Calu3 (cell line): Measurements from ENCODE around the gene MAP3K13. TPM values are rescaled to one million over a fixed set of nuclear protein-coding genes. Genes with fewer than 3 reads are reported as not detected.
A peak's percentile ranks its signal among the peaks of the same experiment; 100 is the strongest.
"Not testable (repeated sequence)": the region's sequence is repeated elsewhere in the genome, so short reads cannot be mapped to it uniquely, and the experiment has no call there.

ENCODE experiments used
- BruUV-seq: library from RNA; stranded (reverse); fragments of 400-500 nt; replicated peaks from 2 replicates; lab custom pipeline; 2021; lab: Mats Ljungman, UMichigan
- CTCF ChIA-PET: fragments of 300-600 bp; sonication (Branson Sonifier 250); formaldehyde crosslinking; loops from one replicate; lab custom pipeline; 2022; ENCODE audit warnings: antibody characterized with exemption; lab: Charles Lee
- DNase-seq: peaks from one replicate; pipeline ENCODE4 v3.0.0; 2022
- H3K27ac Mint-ChIP-seq: one replicate; pipeline ENCODE4 v1.8.0; 2022; ENCODE audit warnings: mixed read lengths; ENCODE audit not compliant: unreplicated experiment
- H3K27me3 Mint-ChIP-seq: one replicate; pipeline ENCODE4 v1.8.0; 2022; ENCODE audit warnings: mixed read lengths; ENCODE audit not compliant: unreplicated experiment
- H3K36me3 Mint-ChIP-seq: one replicate; pipeline ENCODE4 v1.8.0; 2022; ENCODE audit warnings: mild to moderate bottlenecking, moderate library complexity, mixed read lengths; ENCODE audit not compliant: insufficient read depth, unreplicated experiment
- H3K4me1 Mint-ChIP-seq: one replicate; pipeline ENCODE4 v1.8.0; 2022; ENCODE audit warnings: mild to moderate bottlenecking, low read depth, mixed read lengths; ENCODE audit not compliant: unreplicated experiment
- H3K4me3 Mint-ChIP-seq: one replicate; pipeline ENCODE4 v1.8.0; 2022; ENCODE audit warnings: mild to moderate bottlenecking, low read depth, moderate library complexity, mixed read lengths; ENCODE audit not compliant: unreplicated experiment
- H3K9me3 Mint-ChIP-seq: one replicate; pipeline ENCODE4 v1.8.0; 2022; ENCODE audit warnings: low read depth, mixed read lengths; ENCODE audit not compliant: unreplicated experiment
- CTCF ChIP-seq: fragments of 200-600 bp; IDR thresholded peaks from one replicate; pipeline ENCODE4 v1.8.0; 2022; ENCODE audit warnings: antibody characterized with exemption; ENCODE audit not compliant: unreplicated experiment
- intact Hi-C: fragments of 100-400 bp; cut with micrococcal nuclease; formaldehyde crosslinking; loops from one replicate; pipeline ENCODE4 v1.10.0; 2022; ENCODE audit not compliant: unreplicated experiment
- total RNA-seq: library from RNA; stranded (reverse); gene quantifications from 2 replicates; pipeline ENCODE4 v1.2.3, GENCODE V29; 2022

Gene MAP3K13
- total RNA-seq, 1 experiment from 2014 or later: 102 TPM

- H3K4me1 Mint-ChIP-seq: peaks cover 49% of the 10 kb centered on the region
- BruUV-seq: no TSS peak
- peak overlapping the region; percentile 55 for H3K27ac Mint-ChIP-seq
- peak overlapping the region; percentile 42 for H3K4me3 Mint-ChIP-seq
- H3K36me3 Mint-ChIP-seq: peaks cover 13% of the 10 kb centered on the region
- TF ChIP-seq CTCF: no peak
- no peak for DNase-seq
- intact Hi-C loops: no loop called here
- peaks cover 3% of the 10 kb centered on the region for H3K9me3 Mint-ChIP-seq
- no peaks in the 10 kb centered on the region for H3K27me3 Mint-ChIP-seq
- CTCF ChIA-PET: interaction anchor here (0.8 kb wide), 1 partner anchor 54 kb away, joined by 3 read pairs; no protein-coding TSS in a partner anchor
Observed at GRCh38 chr3:185363662-185364203, 797 bp downstream of the MAP3K13 start.

- Mint-ChIP-seq H3K27me3 (no peaks in the 10 kb centered on the region), H3K4me3 (peak overlapping the region; percentile 0), H3K36me3 (peaks cover 13% of the 10 kb centered on the region), H3K4me1 (peaks cover 43% of the 10 kb centered on the region), H3K27ac (peak overlapping the region; percentile 5), H3K9me3 (no peaks in the 10 kb centered on the region)
- CTCF ChIA-PET: interaction anchor here (0.6 to 0.8 kb wide), 3 partner anchors 15 to 210 kb away, joined by 3 to 5 read pairs (median 4); no protein-coding TSS in a partner anchor
- peak; percentile 79 for DNase-seq
- no peak for TF ChIP-seq CTCF
- no TSS peak for BruUV-seq
- intact Hi-C loops: no loop called here
Observed at GRCh38 chr3:185365291-185366073, 2.5 kb downstream of the MAP3K13 start.

GRCh38 chr3:185366074-185366335, 3.1 kb downstream of the MAP3K13 start:
- no peak for DNase-seq
- peak overlapping the region; percentile 0 for H3K4me3 Mint-ChIP-seq
- BruUV-seq: no TSS peak
- H3K27ac Mint-ChIP-seq: peak overlapping the region; percentile 5
- peaks cover 13% of the 10 kb centered on the region for H3K36me3 Mint-ChIP-seq
- no peaks in the 10 kb centered on the region for H3K27me3 Mint-ChIP-seq
- intact Hi-C loops: no loop called here
- CTCF ChIA-PET: no interaction called here
- TF ChIP-seq CTCF: no peak
- peaks cover 43% of the 10 kb centered on the region for H3K4me1 Mint-ChIP-seq
- H3K9me3 Mint-ChIP-seq: no peaks in the 10 kb centered on the region

GRCh38 chr3:185366913-185367312, 4.0 kb downstream of the MAP3K13 start:
- BruUV-seq: no TSS peak
- H3K27me3 Mint-ChIP-seq: no peaks in the 10 kb centered on the region

GRCh38 chr3:185370349-185370748, 7.4 kb downstream of the MAP3K13 start:
- H3K27me3 Mint-ChIP-seq, intact Hi-C loops, H3K9me3 Mint-ChIP-seq, BruUV-seq, H3K4me3 Mint-ChIP-seq, DNase-seq, H3K27ac Mint-ChIP-seq, H3K36me3 Mint-ChIP-seq: not testable (repeated sequence)
- peaks cover 28% of the 10 kb centered on the region for H3K4me1 Mint-ChIP-seq
- CTCF ChIA-PET: interaction anchor here (0.6 kb wide), 3 partner anchors 124 to 1149 kb away, joined by 3 to 4 read pairs (median 4); no protein-coding TSS in a partner anchor

More at GRCh38 chr3:185366913-185367312, 4.0 kb downstream of the MAP3K13 start:
- DNase-seq: no peak
- Mint-ChIP-seq H3K9me3 (no peaks in the 10 kb centered on the region), H3K4me3 (no peak overlapping the region), H3K27ac (peak overlapping the region; percentile 3), H3K36me3 (peaks cover 13% of the 10 kb centered on the region), H3K4me1 (peaks cover 47% of the 10 kb centered on the region)
- intact Hi-C loops: no loop called here
- TF ChIP-seq CTCF: no peak
- CTCF ChIA-PET: no interaction called here
